Neutrophil (primary cell): ENCODE data around the gene DNAJC16.

Experiments
- H3K27ac ChIP-seq: fragments of 200-600 bp; sonication (generic); 2 replicates; pipeline ENCODE4 v1.5.1; 2016; ENCODE audit warnings: mild to moderate bottlenecking, moderate library complexity
- H3K27me3 ChIP-seq: fragments of 200-600 bp; sonication (generic); 2 replicates; pipeline ENCODE4 v1.6.0; 2016; ENCODE audit warnings: mild to moderate bottlenecking
- H3K36me3 ChIP-seq: fragments of 200-600 bp; sonication (generic); 2 replicates; pipeline ENCODE4 v1.5.1; 2017
- H3K4me1 ChIP-seq, 2 experiments: fragments of 200-600 bp in 1 of 2; sonication (generic) in 1 of 2; 1 replicate in 1 of 2; 2 replicates in 1 of 2; pipeline versions ENCODE4 v1.5.1 to v1.6.1; 2013 to 2016; ENCODE audit warnings: low read depth in 1 of 2, low read length in 1 of 2, mild to moderate bottlenecking in 1 of 2, moderate library complexity in 1 of 2; ENCODE audit not compliant: control insufficient read depth in 1 of 2, insufficient read depth in 1 of 2
- H3K4me3 ChIP-seq, 2 experiments: fragments of 200-600 bp in 1 of 2; sonication (generic) in 1 of 2; 1 replicate in 1 of 2; 2 replicates in 1 of 2; pipeline ENCODE4 v1.5.1; 2013 to 2016; ENCODE audit warnings: low read depth in 1 of 2, low read length in 1 of 2, mild to moderate bottlenecking in 1 of 2, moderate library complexity in 1 of 2
- H3K9me3 ChIP-seq: fragments of 200-600 bp; sonication (generic); 2 replicates; pipeline ENCODE4 v1.5.1; 2016
- TF ChIP-seq, protein P1 (sequence below): fragments of 200-600 bp; sonication (generic); IDR thresholded peaks from 2 replicates; pipeline ENCODE4 v1.5.1; 2016; ENCODE audit warnings: antibody characterized with exemption

DNAJC16 gene

DNA sequence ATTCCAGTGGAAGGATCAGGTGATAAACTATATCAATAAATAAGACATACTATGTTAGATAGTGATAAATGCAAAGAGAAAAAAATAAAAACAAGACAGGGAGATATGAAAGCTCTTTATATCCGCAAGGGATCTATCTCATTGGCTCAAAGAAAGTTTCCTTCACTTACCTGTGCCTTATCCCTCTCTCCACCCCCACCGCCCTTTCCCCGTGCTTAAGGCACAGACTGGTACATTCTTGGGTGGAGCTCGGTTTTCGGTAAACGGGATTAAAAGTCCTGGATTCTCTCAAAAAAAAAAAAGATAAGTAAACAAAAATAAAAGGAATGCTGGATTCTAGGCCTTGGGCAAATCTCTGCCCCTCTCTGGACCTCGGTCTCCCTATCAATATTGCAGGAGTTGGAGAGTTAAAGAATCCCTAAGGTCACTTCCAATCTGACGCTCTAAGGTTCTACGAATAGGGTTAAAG is 593 bp upstream of the DNAJC16 start:
- H3K4me1 ChIP-seq, result peaks cover 34 to 39% of the 10 kb centered on the region in 2 experiments
- no peaks in the 10 kb centered on the region for H3K9me3 ChIP-seq
- H3K27ac ChIP-seq, result peak overlapping the region; percentile 99
- H3K4me3 ChIP-seq, result peak overlapping the region; percentile 81 to 88
- TF ChIP-seq, protein P1, sequence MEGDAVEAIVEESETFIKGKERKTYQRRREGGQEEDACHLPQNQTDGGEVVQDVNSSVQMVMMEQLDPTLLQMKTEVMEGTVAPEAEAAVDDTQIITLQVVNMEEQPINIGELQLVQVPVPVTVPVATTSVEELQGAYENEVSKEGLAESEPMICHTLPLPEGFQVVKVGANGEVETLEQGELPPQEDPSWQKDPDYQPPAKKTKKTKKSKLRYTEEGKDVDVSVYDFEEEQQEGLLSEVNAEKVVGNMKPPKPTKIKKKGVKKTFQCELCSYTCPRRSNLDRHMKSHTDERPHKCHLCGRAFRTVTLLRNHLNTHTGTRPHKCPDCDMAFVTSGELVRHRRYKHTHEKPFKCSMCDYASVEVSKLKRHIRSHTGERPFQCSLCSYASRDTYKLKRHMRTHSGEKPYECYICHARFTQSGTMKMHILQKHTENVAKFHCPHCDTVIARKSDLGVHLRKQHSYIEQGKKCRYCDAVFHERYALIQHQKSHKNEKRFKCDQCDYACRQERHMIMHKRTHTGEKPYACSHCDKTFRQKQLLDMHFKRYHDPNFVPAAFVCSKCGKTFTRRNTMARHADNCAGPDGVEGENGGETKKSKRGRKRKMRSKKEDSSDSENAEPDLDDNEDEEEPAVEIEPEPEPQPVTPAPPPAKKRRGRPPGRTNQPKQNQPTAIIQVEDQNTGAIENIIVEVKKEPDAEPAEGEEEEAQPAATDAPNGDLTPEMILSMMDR, result no peak
- no peaks in the 10 kb centered on the region for H3K36me3 ChIP-seq
- no peaks in the 10 kb centered on the region for H3K27me3 ChIP-seq

DNA sequence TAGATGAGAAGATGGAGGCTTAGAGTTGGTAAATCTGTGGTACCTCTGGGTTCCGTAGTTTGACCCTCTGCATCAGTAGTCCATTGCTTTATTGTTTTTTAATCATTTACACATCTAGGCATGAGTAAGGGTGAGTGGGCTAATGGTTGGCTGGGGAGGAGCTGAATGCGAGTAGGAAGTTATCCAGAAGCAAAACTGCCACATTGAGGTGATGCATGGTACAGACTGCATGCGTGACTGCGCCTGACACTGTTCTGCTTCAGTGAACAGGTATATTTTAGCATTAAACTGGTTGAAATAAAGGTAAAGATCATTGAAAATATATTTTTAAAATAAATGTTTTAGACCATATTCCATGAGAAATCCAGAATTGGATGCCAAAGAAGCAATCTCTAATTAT is 4.4 kb downstream of the DNAJC16 start:
- Histone ChIP-seq H3K4me1 (peaks cover 13 to 15% of the 10 kb centered on the region in 2 experiments), H3K27me3 (no peaks in the 10 kb centered on the region), H3K4me3 (no peak overlapping the region), H3K27ac (no peak overlapping the region), H3K36me3 (peaks cover 18% of the 10 kb centered on the region), H3K9me3 (no peaks in the 10 kb centered on the region)
- TF ChIP-seq, protein P1, result no peak

DNA sequence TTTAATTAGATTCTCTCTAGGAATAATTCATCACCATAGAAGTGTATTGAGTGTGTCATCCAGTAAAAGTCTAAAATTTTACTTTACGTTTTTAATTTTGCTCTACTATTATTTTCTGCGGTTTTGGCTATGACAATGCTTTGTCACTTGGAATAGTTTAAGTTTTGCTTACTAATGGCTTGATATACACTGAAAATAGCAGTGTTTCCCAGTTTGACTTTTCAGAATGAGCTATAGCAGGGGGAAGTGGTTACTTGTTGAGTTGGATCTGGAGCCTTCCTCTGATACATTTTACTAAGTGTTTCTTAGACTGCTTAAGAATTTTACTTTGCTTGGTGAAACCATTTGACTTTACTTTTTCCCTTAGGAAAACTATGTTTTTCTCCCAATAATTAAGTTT is 5.0 kb downstream of the DNAJC16 start:
- Histone ChIP-seq H3K4me1 (peaks cover 8 to 10% of the 10 kb centered on the region in 2 experiments), H3K4me3 (no peak overlapping the region), H3K9me3 (no peaks in the 10 kb centered on the region), H3K27ac (no peak overlapping the region), H3K36me3 (peaks cover 23% of the 10 kb centered on the region), H3K27me3 (no peaks in the 10 kb centered on the region)
- TF ChIP-seq, protein P1, result no peak

DNA sequence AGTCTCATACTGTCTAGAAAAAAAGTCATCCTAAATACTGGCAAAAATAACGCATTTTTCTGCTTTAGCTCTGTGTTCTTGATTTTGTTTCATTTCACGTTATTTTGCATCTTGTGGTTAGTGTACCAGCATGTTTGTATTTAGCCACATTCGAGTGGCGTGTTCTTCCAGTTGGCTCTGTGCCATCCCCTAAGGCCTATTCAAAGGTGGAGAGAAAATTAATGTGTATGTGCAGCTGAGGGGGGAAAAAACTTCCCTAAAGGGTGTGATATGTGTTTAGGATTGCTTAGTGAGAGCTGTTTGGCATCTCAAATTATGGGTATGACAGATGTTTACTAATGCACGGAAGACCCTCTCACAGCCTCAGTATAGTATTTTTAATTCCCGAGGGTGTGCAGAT is 12.1 kb downstream of the DNAJC16 start:
- Histone ChIP-seq H3K27ac (no peak overlapping the region), H3K4me1 (no peaks in the 10 kb centered on the region), H3K36me3 (peaks cover 82% of the 10 kb centered on the region), H3K27me3 (no peaks in the 10 kb centered on the region), H3K4me3 (no peak overlapping the region), H3K9me3 (no peaks in the 10 kb centered on the region)
- TF ChIP-seq, protein P1, result no peak

DNA sequence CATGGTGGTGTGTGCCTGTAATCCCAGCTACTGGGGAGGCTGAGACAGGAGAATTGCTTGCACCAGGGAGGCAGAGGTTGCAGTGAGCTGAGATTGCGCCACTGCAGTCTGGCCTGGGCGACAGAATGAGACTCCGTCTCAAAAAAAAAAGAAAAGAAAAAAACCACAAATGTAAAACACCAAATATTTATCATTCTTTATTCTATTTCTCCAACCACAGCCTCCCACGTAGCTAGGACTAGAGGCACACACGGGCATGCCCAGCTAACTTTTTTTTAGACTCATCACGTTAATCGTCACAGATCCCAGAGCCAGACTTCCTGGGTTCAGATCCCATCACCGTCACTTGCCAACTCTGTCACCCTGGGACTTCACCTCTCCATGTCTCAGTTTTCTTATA is 13.5 kb downstream of the DNAJC16 start:
- no peaks in the 10 kb centered on the region for H3K4me1 ChIP-seq
- H3K27me3 ChIP-seq, result no peaks in the 10 kb centered on the region
- H3K36me3 ChIP-seq, result peaks cover 79% of the 10 kb centered on the region
- no peak overlapping the region for H3K27ac ChIP-seq
- TF ChIP-seq, protein P1, result no peak
- no peaks in the 10 kb centered on the region for H3K9me3 ChIP-seq
- no peak overlapping the region for H3K4me3 ChIP-seq

DNA sequence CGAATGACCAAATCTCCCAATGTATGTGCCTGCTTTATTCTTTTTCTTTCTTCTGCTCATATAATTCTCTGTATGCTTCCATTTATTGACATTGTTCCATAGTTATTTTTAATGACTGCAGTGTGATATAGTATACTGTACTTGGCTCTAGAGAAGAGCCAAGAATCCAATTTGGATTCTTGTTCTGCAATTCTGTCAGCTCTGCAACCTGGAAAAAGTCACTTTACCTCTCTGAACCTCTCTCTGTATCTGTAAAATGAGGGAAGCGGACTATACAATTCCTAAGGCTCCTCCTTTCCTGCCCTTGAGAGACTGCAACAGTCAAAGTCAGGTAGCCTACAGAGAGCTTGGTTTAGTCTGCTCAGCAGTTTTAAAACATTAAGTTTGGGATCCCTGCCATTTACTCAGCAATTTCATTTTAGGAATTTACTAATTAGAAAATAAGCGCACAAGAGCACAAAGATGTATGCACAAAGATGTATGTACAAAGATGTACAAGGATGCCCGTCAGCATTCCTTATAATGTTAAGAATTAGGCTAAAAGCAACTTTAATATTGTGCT is 14.7 kb downstream of the DNAJC16 start:
- Histone ChIP-seq H3K27me3 (no peaks in the 10 kb centered on the region), H3K36me3 (peaks cover 86% of the 10 kb centered on the region), H3K9me3 (no peaks in the 10 kb centered on the region), H3K27ac (no peak overlapping the region), H3K4me1 (no peaks in the 10 kb centered on the region), H3K4me3 (no peak overlapping the region)
- TF ChIP-seq, protein P1, result no peak
